ENCODE results near the gene SLC25A21. TPM values are rescaled to one million over a fixed set of nuclear protein-coding genes. Genes with fewer than 3 reads are reported as not detected.

The SLC25A21 gene
- total and polyA plus RNA-seq, 9 donors, result 0.57 to 1.6 (median 1.1) TPM; not detected in 1

DNA sequence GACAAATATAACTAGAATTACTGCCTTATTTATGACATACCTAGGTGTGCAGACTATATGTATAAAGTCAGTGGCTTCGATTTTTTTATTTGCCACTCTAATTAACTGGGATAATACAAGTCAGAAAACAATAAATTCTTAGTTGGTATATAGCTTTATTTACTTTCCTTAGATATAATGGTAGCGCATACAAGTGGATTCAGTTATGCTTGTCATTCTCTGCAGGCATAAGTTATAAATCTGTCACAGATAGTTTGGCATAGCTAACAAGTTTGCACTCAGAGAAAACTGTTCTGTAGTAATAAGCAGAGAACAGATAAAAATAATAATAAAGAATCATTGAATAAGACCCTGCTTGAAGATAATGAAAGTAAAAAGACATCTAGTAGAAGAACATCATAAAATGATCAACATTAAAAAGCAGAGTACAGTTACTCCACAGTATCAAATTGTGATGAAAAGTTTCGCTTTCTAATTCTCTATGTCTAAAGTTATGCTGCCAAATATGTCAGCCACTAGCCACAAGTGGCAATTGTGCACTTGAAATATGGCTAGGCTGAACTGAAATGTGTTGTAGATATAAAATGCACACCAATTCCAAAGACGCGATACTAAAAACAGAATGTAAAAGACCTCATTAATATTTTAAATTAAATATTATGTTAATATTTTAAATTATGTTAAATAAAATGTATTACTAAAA is 224.1 kb downstream of the SLC25A21 start:
- WGBS, 3 donors, result 90 to 92% (median 91%) methylated on average over 5 of the region's 5 CpGs
- Histone ChIP-seq H3K4me1 (ENCODE audit: insufficient read depth) (no peaks in the 10 kb centered on the region), H3K4me3 (no peak overlapping the region), H3K27me3 (no peaks in the 10 kb centered on the region), H3K27ac (no peak overlapping the region), H3K9me3 (no peaks in the 10 kb centered on the region), H3K36me3 (no peaks in the 10 kb centered on the region)
- TF ChIP-seq, protein P1, sequence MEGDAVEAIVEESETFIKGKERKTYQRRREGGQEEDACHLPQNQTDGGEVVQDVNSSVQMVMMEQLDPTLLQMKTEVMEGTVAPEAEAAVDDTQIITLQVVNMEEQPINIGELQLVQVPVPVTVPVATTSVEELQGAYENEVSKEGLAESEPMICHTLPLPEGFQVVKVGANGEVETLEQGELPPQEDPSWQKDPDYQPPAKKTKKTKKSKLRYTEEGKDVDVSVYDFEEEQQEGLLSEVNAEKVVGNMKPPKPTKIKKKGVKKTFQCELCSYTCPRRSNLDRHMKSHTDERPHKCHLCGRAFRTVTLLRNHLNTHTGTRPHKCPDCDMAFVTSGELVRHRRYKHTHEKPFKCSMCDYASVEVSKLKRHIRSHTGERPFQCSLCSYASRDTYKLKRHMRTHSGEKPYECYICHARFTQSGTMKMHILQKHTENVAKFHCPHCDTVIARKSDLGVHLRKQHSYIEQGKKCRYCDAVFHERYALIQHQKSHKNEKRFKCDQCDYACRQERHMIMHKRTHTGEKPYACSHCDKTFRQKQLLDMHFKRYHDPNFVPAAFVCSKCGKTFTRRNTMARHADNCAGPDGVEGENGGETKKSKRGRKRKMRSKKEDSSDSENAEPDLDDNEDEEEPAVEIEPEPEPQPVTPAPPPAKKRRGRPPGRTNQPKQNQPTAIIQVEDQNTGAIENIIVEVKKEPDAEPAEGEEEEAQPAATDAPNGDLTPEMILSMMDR (IDR thresholded peaks at IDR 0.05), result no peak
- TF ChIP-seq EP300 (IDR thresholded peaks at IDR 0.05) (no peak), POLR2A (IDR thresholded peaks at IDR 0.05) (no peak)
- no peak for DNase-seq
- intact Hi-C loops (cut with DNase I), result loop anchor here in 1 of 4 donors (10.0 kb wide), 1 partner anchor 404 kb away; no protein-coding TSS in a partner anchor

DNA sequence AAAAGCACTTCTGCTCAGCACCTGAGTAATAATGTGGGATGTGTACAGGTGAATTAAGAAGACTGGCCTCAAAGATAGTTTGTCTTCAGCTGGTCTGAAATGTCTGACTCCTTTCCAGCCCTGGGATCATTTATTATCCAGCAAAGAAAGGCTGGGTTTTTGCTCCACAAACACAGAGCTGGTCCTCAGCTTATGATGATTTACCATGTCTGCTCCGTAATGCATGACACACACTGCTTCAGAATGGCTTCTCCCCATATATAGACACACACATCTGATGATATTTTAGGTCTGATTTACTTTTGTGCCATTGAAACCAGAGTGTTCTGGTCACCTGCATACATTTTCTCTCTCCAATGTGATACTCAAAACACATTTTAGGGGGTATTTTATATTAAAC is 225.0 kb downstream of the SLC25A21 start:
- WGBS, 3 donors, result 77 to 84% (median 81%) methylated on average over 1 of the region's 1 CpG
- H3K4me1 ChIP-seq (ENCODE audit: insufficient read depth), result no peaks in the 10 kb centered on the region
- H3K27me3 ChIP-seq, result no peaks in the 10 kb centered on the region
- no peak overlapping the region for H3K4me3 ChIP-seq
- no peaks in the 10 kb centered on the region for H3K36me3 ChIP-seq
- TF ChIP-seq POLR2A (IDR thresholded peaks at IDR 0.05) (no peak), EP300 (IDR thresholded peaks at IDR 0.05) (no peak)
- TF ChIP-seq, protein P1 (IDR thresholded peaks at IDR 0.05), result no peak
- no peak for DNase-seq
- no peak overlapping the region for H3K27ac ChIP-seq
- H3K9me3 ChIP-seq, result no peaks in the 10 kb centered on the region
- intact Hi-C loops (cut with DNase I), result loop anchor here in 1 of 4 donors (10.0 kb wide), 1 partner anchor 403 kb away; no protein-coding TSS in a partner anchor

DNA sequence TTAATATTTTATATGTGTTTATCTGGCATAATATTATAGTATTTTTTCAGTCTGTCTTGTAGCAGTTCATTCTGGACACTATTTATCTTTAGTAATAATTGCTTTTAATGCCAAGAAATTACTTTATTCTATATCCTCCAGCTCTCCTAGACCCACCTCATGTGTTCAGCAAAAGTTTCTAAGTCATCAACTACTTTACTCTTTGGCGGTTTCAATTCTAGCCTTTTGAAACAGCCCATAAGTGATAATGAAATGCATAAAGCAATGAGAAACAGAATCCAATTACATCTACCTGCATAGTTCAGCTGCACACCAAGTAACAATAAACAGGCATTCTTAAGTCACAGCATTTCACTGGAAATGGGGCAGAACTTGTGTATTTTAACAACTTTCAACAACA is 225.5 kb downstream of the SLC25A21 start:
- H3K9me3 ChIP-seq, result no peaks in the 10 kb centered on the region
- DNase-seq, result no peak
- intact Hi-C loops (cut with DNase I), result loop anchor here in 1 of 4 donors (10.0 kb wide), 1 partner anchor 402 kb away; no protein-coding TSS in a partner anchor
- no peak overlapping the region for H3K27ac ChIP-seq
- WGBS, 3 donors, result 89 to 95% (median 95%) methylated on average over 1 of the region's 1 CpG
- H3K36me3 ChIP-seq, result no peaks in the 10 kb centered on the region
- H3K4me3 ChIP-seq, result no peak overlapping the region
- no peaks in the 10 kb centered on the region for H3K4me1 ChIP-seq (ENCODE audit: insufficient read depth)
- H3K27me3 ChIP-seq, result no peaks in the 10 kb centered on the region
- TF ChIP-seq POLR2A (IDR thresholded peaks at IDR 0.05) (no peak), EP300 (IDR thresholded peaks at IDR 0.05) (no peak)
- TF ChIP-seq, protein P1 (IDR thresholded peaks at IDR 0.05), result no peak

DNA sequence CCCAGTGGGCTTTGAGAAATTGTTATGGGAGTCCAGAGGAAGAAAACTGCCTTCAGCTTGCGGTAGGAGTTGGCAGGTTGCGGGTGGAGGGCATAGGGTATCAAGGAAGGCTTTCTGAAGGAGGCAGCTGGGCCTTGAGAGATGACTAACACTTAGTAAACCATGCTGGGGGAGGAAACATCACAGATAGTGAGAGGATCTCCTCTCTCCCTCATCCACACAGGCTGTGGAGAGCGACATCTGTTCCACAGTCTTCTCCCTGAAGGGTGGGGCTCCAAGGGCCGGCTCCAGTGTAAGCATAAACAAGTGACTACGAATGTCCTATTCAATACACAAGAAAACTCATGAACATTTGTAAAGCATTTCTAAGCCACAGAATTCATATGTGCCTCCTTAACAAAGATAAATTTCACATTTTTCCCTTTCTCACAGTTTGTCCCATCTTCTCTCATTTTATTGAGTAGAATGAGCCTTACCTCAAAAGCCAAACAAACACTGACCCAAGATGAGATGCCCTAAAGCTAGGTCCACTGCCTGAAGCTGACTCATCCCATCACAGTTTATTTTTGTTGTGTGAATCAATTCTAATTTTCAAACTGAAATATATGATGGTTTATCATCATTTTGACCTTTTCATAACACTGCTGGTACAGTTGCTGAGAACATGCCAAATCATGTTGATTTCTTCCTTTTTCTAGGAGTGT is 227.9 kb downstream of the SLC25A21 start:
- no peak overlapping the region for H3K4me3 ChIP-seq
- 59 to 74% (median 60%) methylated on average over 5 of the region's 5 CpGs for WGBS, 3 donors
- no peak overlapping the region for H3K27ac ChIP-seq
- no peaks in the 10 kb centered on the region for H3K36me3 ChIP-seq
- H3K9me3 ChIP-seq, result no peaks in the 10 kb centered on the region
- TF ChIP-seq, protein P1 (IDR thresholded peaks at IDR 0.05), result no peak
- no peak for TF ChIP-seq EP300 (IDR thresholded peaks at IDR 0.05)
- no peak for DNase-seq
- no peaks in the 10 kb centered on the region for H3K4me1 ChIP-seq (ENCODE audit: insufficient read depth)
- H3K27me3 ChIP-seq, result no peaks in the 10 kb centered on the region
- intact Hi-C loops (cut with DNase I), result loop anchor here in 1 of 4 donors (10.0 kb wide), 1 partner anchor 400 kb away; no protein-coding TSS in a partner anchor

Data from ovary (tissue), 9 donors.